HG03469 (cell line): ENCODE data around the gene NCOR2.

Experiments used
- ATAC-seq: cut with Tn5 transposase; IDR thresholded peaks from one replicate; pipeline ENCODE4 v1.9.1; 2021; ENCODE audit warnings: mild to moderate bottlenecking, moderate library complexity, moderate number of reproducible peaks; ENCODE audit not compliant: unreplicated experiment

The NCOR2 gene

DNA sequence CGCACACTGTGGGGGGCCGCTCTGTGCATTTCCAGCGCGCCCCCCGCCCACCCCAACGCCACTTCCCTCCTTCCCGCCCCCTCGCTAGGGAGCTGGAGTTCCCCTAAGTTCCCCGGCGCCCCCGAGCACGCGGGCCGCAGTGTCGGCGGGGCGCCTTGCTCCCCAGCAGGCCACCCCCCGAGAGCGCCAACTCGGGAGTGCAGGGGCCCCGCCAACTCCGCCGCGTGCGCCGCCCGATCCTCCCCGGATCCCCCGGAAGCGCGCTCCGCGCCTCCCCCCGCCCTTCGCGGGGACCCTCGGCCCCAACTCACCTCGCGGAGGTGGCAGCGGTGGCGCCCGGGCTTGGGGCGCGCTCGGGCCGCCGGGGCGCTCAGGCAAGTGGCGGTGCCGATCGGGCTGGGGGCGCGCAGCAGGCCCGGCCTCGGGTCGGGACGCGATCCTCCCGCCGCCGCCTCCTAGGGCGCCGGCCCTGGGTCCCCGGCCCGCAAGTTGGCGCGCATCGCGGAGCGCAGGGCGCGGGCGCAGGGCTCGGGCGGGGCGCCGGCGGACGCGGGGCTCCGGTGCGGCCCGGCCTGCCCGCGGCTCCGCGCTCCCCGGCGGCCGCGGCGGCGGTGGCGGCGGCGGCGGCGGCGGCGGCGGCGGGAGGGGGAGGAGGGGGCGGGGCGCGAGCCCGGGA, at the start of gene NCOR2:
NCOR2 (minus strand) TSS at position 616 of the 676 bp plus-strand sequence. CDS start 72,361 bp downstream, outside the sequence.
- ATAC-seq, result no peak

DNA sequence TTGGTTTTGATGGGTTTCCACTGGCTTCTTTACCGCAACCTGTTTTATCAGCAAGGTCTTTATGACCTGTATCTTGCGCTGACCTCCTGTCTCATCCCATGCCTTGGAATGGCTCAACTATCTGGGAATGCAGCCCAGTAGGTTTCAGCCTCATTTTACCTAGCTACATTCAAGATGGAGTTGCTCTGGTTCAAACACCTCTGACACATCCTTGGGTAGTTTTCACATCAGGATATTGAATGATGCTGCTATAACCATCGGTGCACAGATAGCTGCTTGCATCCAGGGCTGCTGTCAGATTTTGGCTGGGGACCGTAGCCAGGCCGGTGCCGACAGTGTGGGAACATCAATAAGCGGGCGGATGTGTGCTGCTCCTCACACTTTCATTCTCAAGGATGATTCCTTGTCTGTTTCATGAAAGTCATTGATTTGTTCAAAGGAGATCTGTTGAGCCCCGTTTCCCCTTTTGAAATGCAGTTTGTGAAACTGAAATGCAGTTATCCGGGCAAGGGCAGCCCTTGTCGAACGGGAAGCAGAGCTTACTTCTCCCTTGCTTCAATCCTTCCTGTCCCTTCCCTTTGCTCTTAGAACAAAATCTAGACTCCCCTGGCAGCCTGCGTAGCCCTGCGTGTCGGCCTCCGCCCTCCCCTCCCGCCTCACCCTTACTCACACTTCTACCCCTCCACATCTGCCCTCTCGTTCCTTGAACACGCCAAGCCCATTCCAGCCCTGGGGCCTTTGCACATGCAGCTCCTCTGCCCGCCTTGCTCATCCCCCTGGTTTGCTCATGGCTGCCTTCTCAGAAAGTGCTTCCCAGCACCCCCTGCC, 49.2 kb upstream of the NCOR2 start:
- no peak for ATAC-seq

DNA sequence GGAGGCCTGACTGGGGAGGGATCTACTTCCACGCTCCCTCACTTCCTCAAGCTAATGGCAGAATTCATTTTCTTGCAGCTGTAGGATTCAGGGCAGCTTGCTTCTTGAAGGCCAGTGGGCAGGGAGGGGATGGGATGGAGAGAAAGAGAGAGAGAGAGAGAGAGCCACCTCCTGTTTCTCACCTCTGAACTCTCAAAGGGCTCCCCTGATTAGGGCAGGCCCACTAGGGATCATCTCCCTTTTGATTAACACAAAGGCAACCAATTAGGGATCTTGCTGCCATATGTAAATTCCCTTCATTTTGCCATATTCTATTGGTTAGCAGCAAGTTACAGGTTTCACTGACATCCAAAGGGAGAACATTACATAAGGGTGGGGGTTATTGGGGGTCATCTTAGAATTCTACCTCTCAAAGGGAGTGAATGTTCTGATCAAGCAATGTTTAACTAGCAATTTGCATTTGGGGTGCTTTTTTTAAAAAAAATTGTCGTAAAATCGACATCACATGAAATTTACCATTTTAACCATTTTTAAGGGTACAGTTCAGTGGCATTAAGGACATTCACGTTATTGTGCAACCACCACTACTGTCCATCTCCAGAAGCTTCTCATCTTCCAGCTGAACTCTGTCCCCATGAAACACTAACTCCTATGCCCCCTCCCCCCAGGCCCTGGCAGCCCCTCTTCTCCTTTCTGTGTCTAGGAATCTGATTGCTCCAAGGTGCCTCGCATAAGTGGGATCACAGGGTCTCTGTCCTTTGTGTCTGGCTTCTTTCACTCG, 47.3 kb upstream of the NCOR2 start:
- ATAC-seq, result no peak

DNA sequence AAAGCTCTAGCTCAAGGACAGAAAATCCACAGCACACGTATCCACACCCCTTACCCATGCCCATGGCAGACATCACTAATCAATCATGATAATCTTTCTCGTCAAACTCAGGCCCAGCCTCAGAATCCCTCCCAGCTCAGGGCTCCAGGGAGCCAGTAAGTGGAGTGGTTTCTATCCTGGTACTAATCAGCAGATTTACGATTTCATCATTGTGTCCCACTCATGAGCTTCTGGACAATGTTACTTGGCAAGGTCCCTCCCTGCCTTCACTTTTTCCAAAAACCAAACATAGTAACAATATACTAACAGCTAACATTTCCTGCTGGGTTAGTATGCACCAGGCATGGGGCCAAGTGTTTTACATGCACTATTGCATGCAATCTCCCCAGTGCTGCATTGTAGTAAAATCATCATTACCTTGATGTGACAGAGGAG, 45.8 kb upstream of the NCOR2 start:
- no peak for ATAC-seq

- no peak for ATAC-seq
Observed at GRCh38 chr12:124612410-124612680, 44.9 kb upstream of the NCOR2 start.

DNA sequence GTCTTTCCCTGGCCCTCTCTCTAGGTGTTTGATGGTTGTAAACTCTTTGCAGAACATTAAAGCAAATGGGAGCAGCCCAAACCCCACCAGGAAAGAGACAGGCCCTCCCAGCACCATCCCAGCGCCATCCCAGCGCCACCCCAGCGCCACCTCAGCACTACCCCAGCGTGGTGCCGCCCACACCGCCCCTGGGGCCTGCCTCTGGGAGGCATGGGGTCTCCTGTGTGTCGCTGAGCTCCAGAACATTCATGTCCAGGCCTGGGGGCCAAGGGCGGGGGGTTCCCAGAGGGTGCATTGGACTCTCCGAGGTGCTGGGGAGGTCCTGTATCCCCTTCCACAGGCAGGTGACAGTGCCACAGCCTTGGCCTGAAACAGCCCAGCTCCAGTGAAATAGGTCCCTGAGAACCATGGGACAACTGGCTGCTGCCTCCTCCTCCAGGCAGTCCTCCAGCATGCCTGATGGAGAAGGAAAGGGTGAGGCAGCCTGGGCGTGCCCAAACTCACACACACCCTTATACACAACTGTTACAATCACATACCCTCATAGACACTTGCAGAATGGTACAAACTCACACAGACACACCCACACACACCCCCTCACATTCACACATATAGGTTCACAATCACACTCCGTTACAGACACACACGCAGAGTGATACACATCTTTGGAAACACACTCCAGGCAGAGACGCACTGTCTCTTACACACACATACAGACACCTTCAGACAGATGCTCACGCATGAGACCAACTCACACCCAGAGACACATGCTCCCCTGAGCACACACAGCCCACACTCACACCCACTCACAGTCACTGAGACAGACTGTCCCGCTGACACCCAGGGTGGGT, 44.4 kb upstream of the NCOR2 start:
- no peak for ATAC-seq

DNA sequence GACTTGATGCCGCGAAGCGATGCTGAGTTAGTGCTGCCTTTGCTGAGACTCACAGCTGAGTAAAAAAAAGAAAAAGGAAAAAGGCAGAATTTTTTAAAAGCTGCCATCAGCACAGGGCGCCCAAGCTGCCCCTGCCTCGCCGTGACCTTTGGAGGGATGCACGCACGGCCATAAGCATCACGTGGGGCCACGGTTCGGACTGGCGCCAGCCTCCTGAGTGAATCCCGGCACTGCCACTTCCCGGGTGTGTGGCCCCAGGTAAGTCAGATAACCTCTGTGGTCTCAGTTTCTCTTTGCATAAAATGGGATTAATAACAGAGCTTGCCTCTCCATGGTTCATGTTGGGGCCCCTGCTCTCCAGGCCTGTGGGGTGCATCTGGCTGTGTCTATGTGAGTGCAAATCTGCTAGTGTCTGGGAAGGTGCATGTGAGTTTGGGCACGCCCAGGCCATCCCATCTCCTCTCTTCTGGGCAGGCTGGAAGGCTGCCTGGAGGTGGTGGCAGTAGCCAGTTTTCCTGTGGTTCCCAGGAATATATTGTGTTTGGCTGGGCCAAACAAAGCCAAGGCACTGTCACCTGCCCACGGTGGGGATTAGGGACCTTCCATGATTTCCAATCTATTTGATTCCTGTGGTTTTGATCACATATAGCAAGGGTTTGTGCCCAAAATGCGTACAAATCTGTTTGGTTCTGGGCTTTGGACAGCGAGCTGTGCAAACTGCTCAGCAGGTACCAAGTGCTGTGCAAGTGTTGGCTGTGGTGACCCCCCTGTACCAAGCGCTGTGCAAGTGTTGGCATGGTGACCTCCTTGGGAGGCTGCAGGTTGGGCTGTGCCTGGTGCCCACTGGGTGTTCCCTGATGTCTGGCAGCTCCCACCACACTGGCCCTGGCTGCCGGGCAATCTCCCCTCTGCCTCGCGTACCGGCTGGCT, 43.5 kb upstream of the NCOR2 start:
- ATAC-seq, result no peak

DNA sequence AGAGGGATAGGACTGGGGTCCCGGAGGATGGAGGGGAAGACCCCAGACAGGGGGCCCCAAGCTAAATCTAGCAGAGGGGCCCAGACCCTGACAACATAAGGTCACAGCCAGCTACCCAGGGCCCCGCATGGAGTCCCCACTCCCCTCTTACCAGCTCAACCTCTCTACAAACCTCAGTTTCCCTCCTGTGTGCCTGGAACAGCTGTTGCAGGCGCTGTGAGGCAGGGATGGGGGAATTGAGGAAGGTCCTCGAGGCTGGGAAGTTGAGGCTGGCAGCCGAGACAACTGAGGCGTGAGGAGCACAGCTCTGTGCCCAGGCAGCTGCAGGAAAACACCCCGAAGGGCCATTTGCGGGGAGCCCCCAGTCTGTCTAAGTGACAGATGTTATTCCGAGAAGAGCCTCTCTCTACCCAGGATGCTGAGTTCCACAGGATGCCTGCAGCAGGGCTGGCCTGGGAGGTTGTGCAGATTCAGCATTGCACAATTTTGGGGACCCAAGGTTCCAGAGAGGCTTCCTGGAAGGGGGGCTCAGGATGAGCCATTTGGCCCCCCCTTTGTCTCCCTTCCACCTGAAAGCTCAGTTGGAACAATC, 42.7 kb upstream of the NCOR2 start:
- no peak for ATAC-seq

GRCh38 chr12:124609041-124609989, 41.9 kb upstream of the NCOR2 start:
- ATAC-seq, result peak; percentile 58

GRCh38 chr12:124608450-124608870, 41.0 kb upstream of the NCOR2 start:
- no peak for ATAC-seq

DNA sequence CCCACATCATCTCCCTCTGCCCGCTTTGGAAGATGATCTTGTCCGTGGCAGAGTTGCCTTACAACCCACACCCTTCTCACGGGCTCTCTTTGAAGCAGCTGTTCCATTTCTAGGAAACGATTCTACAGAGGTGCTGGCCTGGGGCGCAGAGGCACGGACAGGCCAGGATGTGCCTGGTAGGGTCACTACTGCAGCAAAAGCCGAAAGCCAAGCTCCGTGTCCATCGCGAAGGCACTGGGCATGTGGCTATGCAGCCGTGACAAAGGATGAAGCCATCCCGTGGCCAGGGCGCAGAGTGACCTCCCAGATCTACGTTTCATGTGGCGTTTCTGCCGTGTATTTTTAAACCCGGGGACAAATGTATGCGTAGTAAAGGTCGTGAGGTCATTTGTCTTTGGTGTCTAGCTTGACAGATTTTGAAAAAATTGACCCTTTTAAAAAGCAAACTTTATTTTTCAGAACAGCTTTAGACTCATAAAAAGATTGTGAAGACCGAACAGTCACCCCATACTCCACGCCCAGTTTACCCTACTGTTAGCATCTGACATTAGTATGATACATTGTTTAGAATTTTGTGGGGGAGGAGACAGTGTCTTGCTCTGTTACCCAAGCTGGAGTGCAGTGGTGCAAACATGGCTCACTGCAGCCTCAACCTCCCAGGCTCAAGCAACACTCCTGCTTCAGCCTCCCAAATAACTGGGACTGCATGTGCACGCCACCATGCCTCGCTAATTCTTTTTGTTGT, 40.4 kb upstream of the NCOR2 start:
- no peak for ATAC-seq

DNA sequence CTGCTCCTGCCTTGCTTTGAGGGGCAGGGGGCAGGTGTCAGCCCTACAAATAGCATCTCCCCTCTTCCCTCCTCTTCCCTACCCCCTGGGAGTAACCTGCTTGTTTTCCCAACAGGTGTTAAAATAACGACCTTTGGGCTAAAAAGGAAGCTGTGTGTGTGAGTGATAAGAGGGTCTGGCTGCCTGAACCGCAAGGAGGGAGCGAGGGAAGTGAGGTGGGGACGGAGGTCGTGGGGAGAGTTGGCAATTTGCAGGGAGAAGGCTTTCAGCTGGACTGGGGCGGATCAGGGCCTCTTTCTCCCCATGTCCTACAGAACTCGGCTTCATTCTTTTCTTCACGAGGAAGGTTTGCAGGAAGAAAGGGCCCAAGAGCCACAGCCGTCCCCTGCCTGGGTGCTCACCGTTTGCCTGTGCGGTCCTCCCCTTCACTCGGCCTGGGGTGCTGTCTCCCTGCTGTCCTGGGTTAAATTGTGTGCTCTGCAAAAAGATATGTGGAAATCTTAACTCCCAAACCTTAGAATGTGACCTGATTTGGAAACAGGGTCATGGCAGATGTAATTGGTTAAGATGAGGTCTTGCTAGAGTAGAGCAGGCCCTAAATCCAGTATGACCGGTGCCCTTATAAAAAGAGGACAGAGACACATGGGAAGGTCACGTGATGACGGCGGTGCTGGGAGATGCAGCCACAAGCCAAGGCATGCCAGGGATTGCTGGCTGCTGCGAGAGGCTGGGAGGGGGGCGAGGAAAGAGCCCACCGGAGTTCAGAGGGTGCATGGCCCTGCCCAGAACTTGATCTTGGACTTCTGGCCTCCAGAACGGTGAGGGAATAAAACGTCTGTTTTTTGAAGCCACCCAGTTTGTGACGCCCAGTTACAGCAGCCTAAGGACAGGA, 38.7 kb upstream of the NCOR2 start:
- ATAC-seq, result no peak

GRCh38 chr12:124605150-124605882, 37.9 kb upstream of the NCOR2 start:
- no peak for ATAC-seq

DNA sequence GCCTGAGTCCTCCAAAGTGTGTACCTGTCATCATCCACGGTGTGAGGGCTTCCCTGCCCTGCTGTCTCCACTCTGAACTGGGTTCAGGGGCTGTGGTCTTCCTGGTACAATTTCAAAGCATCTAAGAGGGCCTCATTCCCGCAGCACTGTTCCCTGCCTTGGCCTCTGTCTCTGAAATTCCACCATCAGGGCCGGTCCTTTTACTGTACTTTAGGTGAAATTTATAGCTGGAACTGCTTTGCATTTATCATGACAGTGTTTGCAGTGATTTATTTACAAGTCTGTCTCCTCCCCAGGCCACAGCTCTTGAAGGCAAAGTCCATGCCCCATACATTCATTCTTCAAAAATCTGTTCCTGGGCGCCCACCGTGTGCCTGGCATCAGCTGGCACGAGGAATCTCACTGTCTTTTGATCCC, 36.9 kb upstream of the NCOR2 start:
- no peak for ATAC-seq

GRCh38 chr12:124603831-124604251, 36.4 kb upstream of the NCOR2 start:
- no peak for ATAC-seq

DNA sequence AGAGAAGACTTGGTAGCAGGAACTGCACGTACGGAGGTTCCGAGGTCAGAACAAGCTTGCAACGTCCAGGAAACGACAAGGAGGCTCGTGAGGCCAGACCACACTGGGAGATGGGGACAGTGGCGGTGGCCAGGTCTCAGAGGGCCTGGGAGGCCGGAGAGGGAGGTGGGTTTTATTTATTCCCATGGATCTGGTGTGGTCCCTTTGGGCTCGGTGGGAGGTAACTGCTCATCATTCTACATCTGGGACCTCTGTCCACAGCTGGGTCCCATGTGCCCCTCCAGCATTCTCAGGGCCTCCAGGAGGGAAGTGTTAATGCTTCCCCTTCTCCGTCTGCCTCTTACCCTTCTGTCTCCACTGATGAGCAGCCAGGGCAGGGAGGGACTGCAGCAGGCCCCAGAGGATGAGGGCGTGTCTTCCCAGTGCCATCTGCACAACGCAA, 35.7 kb upstream of the NCOR2 start:
- no peak for ATAC-seq
